ENCODE data around the gene COG2. TPM values are rescaled to one million over a fixed set of nuclear protein-coding genes. Genes with fewer than 3 reads are reported as not detected.

Gene COG2
- total RNA-seq, 1 experiment from 2014 or later = 51.0 TPM

GRCh38 chr1:230622151-230622550, 20.1 kb upstream of the COG2 start:
- Histone ChIP-seq H3K27me3 (ENCODE audit: low read length) (peaks cover 83% of the 10 kb centered on the region), H3K4me1 (ENCODE audit: insufficient read depth, low read length) (no peaks in the 10 kb centered on the region), H3K9me2 (replicated peaks; ENCODE audit: low read length) (no peaks in the 10 kb centered on the region), H3K4me2 (ENCODE audit: low read length) (no peak overlapping the region), H3K4me3 (ENCODE audit: low read length) (no peak overlapping the region), H3F3A (ENCODE audit: low read length, unreplicated experiment) (no peaks in the 10 kb centered on the region), H3K36me3 (ENCODE audit: low read depth, low read length) (no peaks in the 10 kb centered on the region), H2AFZ (ENCODE audit: low read length) (no peak overlapping the region), H4K20me1 (ENCODE audit: low read length) (no peaks in the 10 kb centered on the region), H3K79me2 (ENCODE audit: low read length) (no peaks in the 10 kb centered on the region), H3K9ac (ENCODE audit: low read length) (no peak overlapping the region), H3K9me3 (ENCODE audit: low read length) (no peaks in the 10 kb centered on the region), H3K27ac (ENCODE audit: low read length) (no peak overlapping the region)
- ATAC-seq = no peak
- intact Hi-C loops (cut with micrococcal nuclease) = no loop called here
- CTCF ChIA-PET = no interaction called here
- POLR2A ChIA-PET (ENCODE audit: unreplicated experiment) = no interaction called here
- BruUV-seq (replicated peaks) = no TSS peak
- no peak for DNase-seq
- no peak for TF ChIP-seq EZH2phosphoT487 (IDR thresholded peaks at IDR 0.05; ENCODE audit: borderline replicate concordance, low read length)
- no peak for TF ChIP-seq EZH2 (IDR thresholded peaks at IDR 0.05; ENCODE audit: low read length, unreplicated experiment)
- no peak for TF ChIP-seq CTCF (conservative IDR thresholded peaks at IDR 0.05; ENCODE audit: low read depth, low read length)

GRCh38 chr1:230624097-230624713, 18.1 kb upstream of the COG2 start:
- BruUV-seq (replicated peaks) = no TSS peak
- Histone ChIP-seq H3K4me2 (ENCODE audit: low read length) (no peak overlapping the region), H3K79me2 (ENCODE audit: low read length) (no peaks in the 10 kb centered on the region), H3K9me2 (replicated peaks; ENCODE audit: low read length) (no peaks in the 10 kb centered on the region), H3K27ac (ENCODE audit: low read length) (no peak overlapping the region), H3K27me3 (ENCODE audit: low read length) (peaks cover 81% of the 10 kb centered on the region), H2AFZ (ENCODE audit: low read length) (no peak overlapping the region), H4K20me1 (ENCODE audit: low read length) (no peaks in the 10 kb centered on the region), H3K4me1 (ENCODE audit: insufficient read depth, low read length) (no peaks in the 10 kb centered on the region), H3K4me3 (ENCODE audit: low read length) (no peak overlapping the region), H3F3A (ENCODE audit: low read length, unreplicated experiment) (no peaks in the 10 kb centered on the region), H3K9ac (ENCODE audit: low read length) (no peak overlapping the region), H3K36me3 (ENCODE audit: low read depth, low read length) (no peaks in the 10 kb centered on the region), H3K9me3 (ENCODE audit: low read length) (no peaks in the 10 kb centered on the region)
- TF ChIP-seq EZH2phosphoT487 (IDR thresholded peaks at IDR 0.05; ENCODE audit: borderline replicate concordance, low read length) (no peak), CTCF (conservative IDR thresholded peaks at IDR 0.05; ENCODE audit: low read depth, low read length) (no peak), EZH2 (IDR thresholded peaks at IDR 0.05; ENCODE audit: low read length, unreplicated experiment) (no peak)
- POLR2A ChIA-PET (ENCODE audit: unreplicated experiment) = no interaction called here
- no peak for ATAC-seq
- intact Hi-C loops (cut with micrococcal nuclease) = no loop called here
- CTCF ChIA-PET = no interaction called here
- no peak for DNase-seq

GRCh38 chr1:230626232-230626631, 16.0 kb upstream of the COG2 start:
- CTCF ChIA-PET = interaction anchor here (0.7 kb wide), 1 partner anchor 58 kb away, joined by 8 read pairs; no protein-coding TSS in a partner anchor

More at GRCh38 chr1:230626232-230626631, 16.0 kb upstream of the COG2 start:
- no TSS peak for BruUV-seq (replicated peaks)
- H3K36me3 ChIP-seq (ENCODE audit: low read depth, low read length) = no peaks in the 10 kb centered on the region
- DNase-seq (no peak), ATAC-seq (no peak)
- no peaks in the 10 kb centered on the region for H3K9me2 ChIP-seq (replicated peaks; ENCODE audit: low read length)
- no peak overlapping the region for H3K9ac ChIP-seq (ENCODE audit: low read length)
- H3K4me3 ChIP-seq (ENCODE audit: low read length) = no peak overlapping the region
- H3K79me2 ChIP-seq (ENCODE audit: low read length) = no peaks in the 10 kb centered on the region
- H4K20me1 ChIP-seq (ENCODE audit: low read length) = no peaks in the 10 kb centered on the region
- POLR2A ChIA-PET (ENCODE audit: unreplicated experiment) = no interaction called here
- H2AFZ ChIP-seq (ENCODE audit: low read length) = no peak overlapping the region
- no peak overlapping the region for H3K27ac ChIP-seq (ENCODE audit: low read length)
- no peaks in the 10 kb centered on the region for H3K9me3 ChIP-seq (ENCODE audit: low read length)
- H3F3A ChIP-seq (ENCODE audit: low read length, unreplicated experiment) = no peaks in the 10 kb centered on the region
- TF ChIP-seq CTCF (conservative IDR thresholded peaks at IDR 0.05; ENCODE audit: low read depth, low read length) = no peak
- no peak for TF ChIP-seq EZH2 (IDR thresholded peaks at IDR 0.05; ENCODE audit: low read length, unreplicated experiment)
- no peak for TF ChIP-seq EZH2phosphoT487 (IDR thresholded peaks at IDR 0.05; ENCODE audit: borderline replicate concordance, low read length)
- H3K27me3 ChIP-seq (ENCODE audit: low read length) = peaks cover 80% of the 10 kb centered on the region
- no peaks in the 10 kb centered on the region for H3K4me1 ChIP-seq (ENCODE audit: insufficient read depth, low read length)
- H3K4me2 ChIP-seq (ENCODE audit: low read length) = no peak overlapping the region
- intact Hi-C loops (cut with micrococcal nuclease) = no loop called here
